OCI-LY1 (cell line): ENCODE measurements around the gene FGF2.

ENCODE experiments used
- H2AFZ ChIP-seq: fragments of 200-600 bp; sonication (generic), shearing (Covaris generic); 2 replicates; pipeline ENCODE4 v1.6.0; 2014; ENCODE audit warnings: antibody characterized with exemption, mild to moderate bottlenecking, low read length
- H3F3A ChIP-seq: fragments of 200-600 bp; sonication (generic), shearing (Covaris generic); 2 replicates; pipeline ENCODE4 v1.6.0; 2014; ENCODE audit warnings: mild to moderate bottlenecking, antibody characterized with exemption, low read length, moderate library complexity; ENCODE audit not compliant: insufficient read depth
- H3K27ac ChIP-seq: fragments of 200-600 bp; sonication (generic); 2 replicates; pipeline ENCODE4 v1.5.1; 2014; ENCODE audit warnings: low read length, mixed run types, mild to moderate bottlenecking, low read depth; ENCODE audit not compliant: poor library complexity, severe bottlenecking
- H3K27me3 ChIP-seq: fragments of 200-600 bp; sonication (generic); 2 replicates; pipeline ENCODE4 v1.6.0; 2014; ENCODE audit warnings: antibody characterized with exemption, mild to moderate bottlenecking, low read length, moderate library complexity; ENCODE audit not compliant: insufficient read depth
- H3K36me3 ChIP-seq: fragments of 200-600 bp; sonication (generic); 2 replicates; pipeline ENCODE4 v1.6.1; 2014; ENCODE audit warnings: mild to moderate bottlenecking, antibody characterized with exemption, low read length, moderate library complexity, mixed read lengths; ENCODE audit not compliant: insufficient read depth
- H3K4me1 ChIP-seq: fragments of 200-600 bp; sonication (generic); 2 replicates; pipeline ENCODE4 v1.5.1; 2014; ENCODE audit warnings: mild to moderate bottlenecking, low read length, moderate library complexity; ENCODE audit not compliant: insufficient read depth, severe bottlenecking
- H3K4me2 ChIP-seq: fragments of 200-600 bp; sonication (generic), shearing (Covaris generic); 2 replicates; pipeline ENCODE4 v1.6.1; 2014; ENCODE audit warnings: low read length
- H3K4me3 ChIP-seq: fragments of 200-600 bp; sonication (generic); 2 replicates; pipeline ENCODE4 v1.5.1; 2014; ENCODE audit warnings: low read length, low read depth, mild to moderate bottlenecking, mixed read lengths; ENCODE audit not compliant: poor library complexity, severe bottlenecking
- H3K79me2 ChIP-seq: fragments of 200-600 bp; shearing (Covaris generic); 2 replicates; pipeline ENCODE4 v1.6.1; 2016; ENCODE audit warnings: mixed run types, low read length, mixed read lengths; ENCODE audit not compliant: insufficient read depth
- H3K9ac ChIP-seq: fragments of 200-600 bp; sonication (generic), shearing (Covaris generic); 2 replicates; pipeline ENCODE4 v1.6.1; 2014; ENCODE audit warnings: mild to moderate bottlenecking, low read length, mixed read lengths
- H3K9me2 ChIP-seq: fragments of 200-600 bp; sonication (generic), shearing (Covaris generic); 2 replicates; pipeline ENCODE4 v1.6.1; 2014; ENCODE audit warnings: low read depth, mild to moderate bottlenecking, low read length, mixed read lengths
- H3K9me3 ChIP-seq: fragments of 200-600 bp; shearing (Covaris generic); 2 replicates; pipeline ENCODE4 v1.6.1; 2014; ENCODE audit warnings: low read length, mixed read lengths
- H4K20me1 ChIP-seq: fragments of 200-600 bp; sonication (generic), shearing (Covaris generic); 2 replicates; pipeline ENCODE4 v1.6.0; 2016; ENCODE audit warnings: mild to moderate bottlenecking, low read length; ENCODE audit not compliant: insufficient read depth
- EZH2 ChIP-seq: fragments of 200-600 bp; sonication (generic), shearing (Covaris generic); IDR thresholded peaks from 2 replicates; pipeline ENCODE4 v1.8.0; 2017; ENCODE audit warnings: borderline replicate concordance, mixed run types, mild to moderate bottlenecking, antibody characterized with exemption, low read length, moderate library complexity, mixed read lengths
- TF ChIP-seq, protein P1 (sequence below): fragments of 200-600 bp; sonication (generic), shearing (Covaris generic); IDR thresholded peaks from 2 replicates; pipeline ENCODE4 v1.5.1; 2017; ENCODE audit warnings: mild to moderate bottlenecking, antibody characterized with exemption, low read length, moderate library complexity, mixed read lengths

The FGF2 gene

GRCh38 chr4:122895336-122895995 is 68.8 kb downstream of the FGF2 start:
- no peaks in the 10 kb centered on the region for H3K36me3 ChIP-seq
- no peak overlapping the region for H2AFZ ChIP-seq
- H3K9me3 ChIP-seq, result no peaks in the 10 kb centered on the region
- H3K4me2 ChIP-seq, result no peak overlapping the region
- TF ChIP-seq EZH2, result no peak
- TF ChIP-seq, protein P1, sequence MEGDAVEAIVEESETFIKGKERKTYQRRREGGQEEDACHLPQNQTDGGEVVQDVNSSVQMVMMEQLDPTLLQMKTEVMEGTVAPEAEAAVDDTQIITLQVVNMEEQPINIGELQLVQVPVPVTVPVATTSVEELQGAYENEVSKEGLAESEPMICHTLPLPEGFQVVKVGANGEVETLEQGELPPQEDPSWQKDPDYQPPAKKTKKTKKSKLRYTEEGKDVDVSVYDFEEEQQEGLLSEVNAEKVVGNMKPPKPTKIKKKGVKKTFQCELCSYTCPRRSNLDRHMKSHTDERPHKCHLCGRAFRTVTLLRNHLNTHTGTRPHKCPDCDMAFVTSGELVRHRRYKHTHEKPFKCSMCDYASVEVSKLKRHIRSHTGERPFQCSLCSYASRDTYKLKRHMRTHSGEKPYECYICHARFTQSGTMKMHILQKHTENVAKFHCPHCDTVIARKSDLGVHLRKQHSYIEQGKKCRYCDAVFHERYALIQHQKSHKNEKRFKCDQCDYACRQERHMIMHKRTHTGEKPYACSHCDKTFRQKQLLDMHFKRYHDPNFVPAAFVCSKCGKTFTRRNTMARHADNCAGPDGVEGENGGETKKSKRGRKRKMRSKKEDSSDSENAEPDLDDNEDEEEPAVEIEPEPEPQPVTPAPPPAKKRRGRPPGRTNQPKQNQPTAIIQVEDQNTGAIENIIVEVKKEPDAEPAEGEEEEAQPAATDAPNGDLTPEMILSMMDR, result no peak
- H3K79me2 ChIP-seq, result no peaks in the 10 kb centered on the region
- H3K27ac ChIP-seq, result no peak overlapping the region
- H3K4me1 ChIP-seq, result no peaks in the 10 kb centered on the region
- H3F3A ChIP-seq, result no peaks in the 10 kb centered on the region
- H4K20me1 ChIP-seq, result no peaks in the 10 kb centered on the region
- H3K9ac ChIP-seq, result no peak overlapping the region
- no peak overlapping the region for H3K4me3 ChIP-seq
- H3K9me2 ChIP-seq, result no peaks in the 10 kb centered on the region
- H3K27me3 ChIP-seq, result no peaks in the 10 kb centered on the region

GRCh38 chr4:122896270-122896669 is 69.6 kb downstream of the FGF2 start:
- Histone ChIP-seq H3K4me2 (no peak overlapping the region), H3F3A (no peaks in the 10 kb centered on the region), H4K20me1 (no peaks in the 10 kb centered on the region), H3K36me3 (no peaks in the 10 kb centered on the region), H3K9ac (no peak overlapping the region), H3K27ac (no peak overlapping the region), H3K27me3 (no peaks in the 10 kb centered on the region), H3K4me3 (no peak overlapping the region), H3K9me2 (no peaks in the 10 kb centered on the region), H3K79me2 (no peaks in the 10 kb centered on the region), H3K9me3 (no peaks in the 10 kb centered on the region), H3K4me1 (no peaks in the 10 kb centered on the region), H2AFZ (no peak overlapping the region)
- no peak for TF ChIP-seq EZH2
- TF ChIP-seq, protein P1, result no peak

DNA sequence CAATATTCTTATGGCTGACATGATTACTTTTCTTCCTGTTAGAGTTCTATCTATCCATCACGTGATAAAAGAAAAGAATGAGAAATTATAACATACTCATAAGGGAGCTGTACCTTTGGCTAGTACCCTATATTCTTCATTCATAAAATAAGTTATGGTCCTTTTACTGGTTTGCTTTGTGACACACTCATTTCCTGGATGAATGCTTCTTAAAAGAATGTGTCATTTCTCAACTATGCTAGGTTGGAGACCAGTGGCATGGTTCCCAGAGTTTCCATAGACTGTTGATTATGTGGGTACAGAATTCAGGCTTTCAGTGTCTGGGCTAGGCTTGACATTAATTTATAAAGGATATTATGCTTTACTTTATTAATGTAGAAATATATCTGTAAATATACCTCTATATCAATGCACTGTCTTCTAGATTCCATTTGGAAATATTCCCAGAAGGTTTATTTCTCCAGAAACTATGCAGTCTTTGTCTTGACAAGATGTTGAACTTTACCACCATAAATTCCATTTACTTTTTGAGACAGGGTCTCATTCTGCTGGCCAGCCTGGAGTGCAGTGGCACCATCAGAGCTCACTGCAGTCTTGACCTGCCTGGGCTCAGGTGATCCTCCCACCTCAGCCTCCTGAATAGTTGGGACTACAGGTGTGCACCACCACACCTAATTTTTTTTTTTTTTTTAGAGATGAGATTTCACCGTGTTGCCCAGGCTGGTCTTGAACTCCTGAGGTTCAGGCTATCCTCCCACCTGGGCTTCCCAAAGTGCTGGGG is 71.9 kb downstream of the FGF2 start:
- TF ChIP-seq, protein P1, result no peak
- TF ChIP-seq EZH2, result no peak
- H3K9me2 ChIP-seq, result no peaks in the 10 kb centered on the region
- H3K27ac ChIP-seq, result no peak overlapping the region
- no peaks in the 10 kb centered on the region for H3K27me3 ChIP-seq
- H3K4me2 ChIP-seq, result no peak overlapping the region
- H3K4me1 ChIP-seq, result no peaks in the 10 kb centered on the region
- no peak overlapping the region for H3K9ac ChIP-seq
- no peaks in the 10 kb centered on the region for H3K36me3 ChIP-seq
- no peaks in the 10 kb centered on the region for H3K79me2 ChIP-seq
- no peaks in the 10 kb centered on the region for H4K20me1 ChIP-seq
- H2AFZ ChIP-seq, result no peak overlapping the region
- H3K4me3 ChIP-seq, result no peak overlapping the region
- H3F3A ChIP-seq, result no peaks in the 10 kb centered on the region
- H3K9me3 ChIP-seq, result no peaks in the 10 kb centered on the region
